Liver (tissue), 9 donors: Measurements from ENCODE around the gene FOXO3. TPM values are rescaled to one million over a fixed set of nuclear protein-coding genes. Genes with fewer than 3 reads are reported as not detected.

Experiments
- DNase-seq: peaks from one replicate; pipeline ENCODE4 v3.0.0-alpha.2; 2017; ENCODE audit warnings: low spot score
- H3K27ac ChIP-seq, 2 donors: one replicate each; pipeline ENCODE4 v1.7.0; 2013; ENCODE audit warnings: inconsistent platforms in 2 of 2, low read length in 2 of 2, control low read depth in 1 of 2, low read depth in 1 of 2, mild to moderate bottlenecking in 1 of 2
- H3K27me3 ChIP-seq, 4 donors: one replicate each; pipeline versions ENCODE4 v1.6.1 to v1.7.0; 2013; ENCODE audit warnings: low read length in 3 of 4, inconsistent platforms in 1 of 4, mild to moderate bottlenecking in 1 of 4, moderate library complexity in 1 of 4; ENCODE audit not compliant: control insufficient read depth in 4 of 4, insufficient read depth in 4 of 4
- H3K36me3 ChIP-seq, 4 donors: one replicate each; pipeline versions ENCODE4 v1.6.1 to v1.7.0; 2013; ENCODE audit warnings: low read length in 3 of 4, mild to moderate bottlenecking in 3 of 4, low read depth in 1 of 4, moderate library complexity in 1 of 4; ENCODE audit not compliant: control insufficient read depth in 4 of 4, insufficient read depth in 3 of 4
- H3K4me1 ChIP-seq, 4 donors: one replicate each; pipeline versions ENCODE4 v1.6.1 to v1.7.0; 2013; ENCODE audit warnings: low read length in 3 of 4, mild to moderate bottlenecking in 3 of 4, moderate library complexity in 1 of 4; ENCODE audit not compliant: control insufficient read depth in 4 of 4, insufficient read depth in 4 of 4
- H3K4me3 ChIP-seq, 3 donors: one replicate each; pipeline versions ENCODE4 v1.6.1 to v1.7.0; 2013; ENCODE audit warnings: low read length in 3 of 3, control low read depth in 1 of 3, low read depth in 1 of 3, mild to moderate bottlenecking in 1 of 3
- H3K9ac ChIP-seq, 2 donors: one replicate each; pipeline ENCODE4 v1.7.0; 2013; ENCODE audit warnings: low read length in 2 of 2, mild to moderate bottlenecking in 2 of 2, moderate library complexity in 2 of 2, control low read depth in 1 of 2, low read depth in 1 of 2
- H3K9me3 ChIP-seq, 4 donors: one replicate each; pipeline versions ENCODE4 v1.6.1 to v1.7.0; 2013; ENCODE audit warnings: low read length in 3 of 4; ENCODE audit not compliant: control insufficient read depth in 4 of 4
- EGR1 ChIP-seq, 2 donors: IDR thresholded peaks; 2 replicates each; pipeline ENCODE4 v1.6.1; 2016 to 2018; ENCODE audit warnings: antibody characterized with exemption in 2 of 2, low read depth in 2 of 2
- GABPA ChIP-seq, 2 donors: IDR thresholded peaks in 1 of 2; conservative IDR thresholded peaks in 1 of 2; 2 replicates each; pipeline ENCODE4 v1.6.1; 2016; ENCODE audit warnings: antibody characterized with exemption in 2 of 2, mild to moderate bottlenecking in 1 of 2, moderate library complexity in 1 of 2
- HNF4A ChIP-seq, 2 donors: conservative IDR thresholded peaks; 2 replicates each; pipeline ENCODE4 v1.6.1; 2016; ENCODE audit warnings: antibody characterized with exemption in 2 of 2, mild to moderate bottlenecking in 2 of 2
- NR2F2 ChIP-seq: IDR thresholded peaks from 2 replicates; pipeline ENCODE4 v1.6.1; 2016; ENCODE audit warnings: antibody characterized with exemption
- RXRA ChIP-seq, 2 donors: IDR thresholded peaks; 2 replicates each; pipeline ENCODE4 v1.6.1; 2017 to 2018; ENCODE audit warnings: antibody characterized with exemption in 2 of 2, mild to moderate bottlenecking in 1 of 2
- WGBS: extraction: QIAGEN DNeasy Blood & Tissue Kit; methylation state at CpG from one replicate; pipeline ENCODE4 v1.1.7; 2013; 5-methylcytosine and 5-hydroxymethylcytosine counted together
- polyA plus RNA-seq, 2 donors: library from polyadenylated mRNA; stranded (reverse) in 1 of 2; unstranded in 1 of 2; fragments of 200-250 nt in 1 of 2; fragments of >200 nt in 1 of 2; fragmentation: Nextera tagmentation in 1 of 2; extraction: Ambion mirVana in 1 of 2; gene quantifications; one replicate each; pipeline versions ENCODE4 v1.2.1 to v1.2.3, GENCODE V29; 2013 to 2015
- total RNA-seq, 2 donors: library from RNA; depleted of rRNA; stranded (reverse); fragments of >200 nt; gene quantifications; one replicate each; pipeline ENCODE4 v1.2.3, GENCODE V29; 2014
- TF ChIP-seq, protein P1 (sequence below): IDR thresholded peaks from 2 replicates; pipeline ENCODE4 v1.6.1; 2016; ENCODE audit warnings: antibody characterized with exemption
- TF ChIP-seq, protein P2 (sequence below): IDR thresholded peaks from 2 replicates; pipeline ENCODE4 v1.6.1; 2016; ENCODE audit warnings: antibody characterized with exemption
- donor health status: healthy.
- donor health status: healthy.
- donor health status: healthy.
- donor health status: healthy.
- donor health status: healthy.

FOXO3 gene
- total and polyA plus RNA-seq, 4 donors: 6.0 to 72.2 (median 17.3) TPM

DNA sequence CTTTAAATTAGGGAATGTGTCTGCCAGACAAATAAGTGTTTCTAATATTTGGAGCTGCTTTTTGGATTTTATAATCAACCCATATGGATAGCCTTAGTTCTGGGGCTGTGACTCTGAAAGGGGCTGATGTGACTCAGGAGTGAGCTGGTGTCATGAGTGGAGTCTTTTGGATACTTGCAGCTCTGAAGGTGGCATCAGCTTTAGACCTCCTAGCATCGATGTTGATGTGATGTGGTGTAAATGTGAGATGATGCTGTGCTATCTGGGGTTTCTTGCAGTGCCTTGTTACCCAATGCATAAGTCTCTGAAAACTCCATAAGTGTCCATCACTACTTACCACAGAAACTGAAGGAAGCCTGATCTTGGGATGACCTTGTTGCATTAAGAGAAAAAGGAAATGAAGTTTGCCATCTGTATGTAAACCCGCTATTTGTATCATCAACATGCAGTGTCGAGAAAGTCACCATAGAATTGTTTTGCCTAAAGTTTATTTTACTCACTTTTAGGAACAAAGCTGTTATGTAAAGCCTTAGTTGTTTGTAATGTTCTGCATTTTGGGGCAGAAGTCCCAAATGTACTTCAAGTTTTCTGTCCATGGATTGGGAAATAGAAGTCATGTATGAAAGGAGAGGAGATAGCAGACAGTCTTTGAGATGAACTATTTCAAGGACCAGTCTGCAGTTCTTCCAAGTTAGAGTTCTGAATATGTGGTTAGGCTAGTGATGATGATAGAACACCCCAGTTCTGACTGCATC lies 8.0 kb downstream of the FOXO3 start:
- WGBS: 91% methylated on average over 3 of the region's 3 CpGs
- no peak for DNase-seq
- Histone ChIP-seq H3K4me1 (peaks cover 6 to 45% (median 34%) of the 10 kb centered on the region in 4 donors), H3K27ac (no peak overlapping the region), H3K27me3 (no peaks in the 10 kb centered on the region), H3K4me3 (no peak overlapping the region), H3K36me3 (peaks cover 0 to 30% (median 17%) of the 10 kb centered on the region in 4 donors), H3K9ac (no peak overlapping the region), H3K9me3 (no peaks in the 10 kb centered on the region)
- TF ChIP-seq NR2F2 (no peak), GABPA (IDR thresholded peaks at IDR 0.05 in 1 of 2, conservative IDR thresholded peaks at IDR 0.05 in 1 of 2) (no peak)
- TF ChIP-seq, protein P1, sequence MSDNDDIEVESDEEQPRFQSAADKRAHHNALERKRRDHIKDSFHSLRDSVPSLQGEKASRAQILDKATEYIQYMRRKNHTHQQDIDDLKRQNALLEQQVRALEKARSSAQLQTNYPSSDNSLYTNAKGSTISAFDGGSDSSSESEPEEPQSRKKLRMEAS: no peak
- TF ChIP-seq, protein P2, sequence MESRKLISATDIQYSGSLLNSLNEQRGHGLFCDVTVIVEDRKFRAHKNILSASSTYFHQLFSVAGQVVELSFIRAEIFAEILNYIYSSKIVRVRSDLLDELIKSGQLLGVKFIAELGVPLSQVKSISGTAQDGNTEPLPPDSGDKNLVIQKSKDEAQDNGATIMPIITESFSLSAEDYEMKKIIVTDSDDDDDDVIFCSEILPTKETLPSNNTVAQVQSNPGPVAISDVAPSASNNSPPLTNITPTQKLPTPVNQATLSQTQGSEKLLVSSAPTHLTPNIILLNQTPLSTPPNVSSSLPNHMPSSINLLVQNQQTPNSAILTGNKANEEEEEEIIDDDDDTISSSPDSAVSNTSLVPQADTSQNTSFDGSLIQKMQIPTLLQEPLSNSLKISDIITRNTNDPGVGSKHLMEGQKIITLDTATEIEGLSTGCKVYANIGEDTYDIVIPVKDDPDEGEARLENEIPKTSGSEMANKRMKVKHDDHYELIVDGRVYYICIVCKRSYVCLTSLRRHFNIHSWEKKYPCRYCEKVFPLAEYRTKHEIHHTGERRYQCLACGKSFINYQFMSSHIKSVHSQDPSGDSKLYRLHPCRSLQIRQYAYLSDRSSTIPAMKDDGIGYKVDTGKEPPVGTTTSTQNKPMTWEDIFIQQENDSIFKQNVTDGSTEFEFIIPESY: no peak

DNA sequence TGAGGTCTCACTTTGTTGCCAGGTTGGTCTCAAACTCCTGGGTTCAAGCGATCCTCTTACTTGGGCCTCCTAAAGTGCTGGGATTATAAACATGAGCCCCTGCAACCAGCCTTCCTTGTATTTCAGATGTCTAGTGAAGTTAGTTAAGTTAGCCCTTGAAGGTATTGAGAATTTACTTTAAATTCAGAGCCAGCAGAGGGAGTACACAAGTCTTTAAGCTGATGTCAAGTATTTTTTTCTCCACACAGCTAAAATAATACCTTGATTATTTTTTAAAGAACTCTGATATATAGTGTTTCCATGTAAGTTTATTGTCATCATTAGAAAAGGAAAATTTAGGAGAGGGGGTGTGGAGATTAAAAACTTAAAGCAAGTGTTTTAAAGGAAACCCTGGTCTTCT lies 9.8 kb downstream of the FOXO3 start:
- H3K4me1 ChIP-seq: peaks cover 3 to 40% (median 29%) of the 10 kb centered on the region in 4 donors
- no peaks in the 10 kb centered on the region for H3K9me3 ChIP-seq
- TF ChIP-seq, protein P2: no peak
- no peak for TF ChIP-seq GABPA (IDR thresholded peaks at IDR 0.05 in 1 of 2, conservative IDR thresholded peaks at IDR 0.05 in 1 of 2)
- DNase-seq: no peak
- H3K9ac ChIP-seq: no peak overlapping the region
- H3K4me3 ChIP-seq: no peak overlapping the region
- 100% methylated on average over 1 of the region's 1 CpG for WGBS
- H3K36me3 ChIP-seq: peaks cover 0 to 30% (median 17%) of the 10 kb centered on the region in 4 donors
- H3K27me3 ChIP-seq: no peaks in the 10 kb centered on the region
- H3K27ac ChIP-seq: no peak overlapping the region

DNA sequence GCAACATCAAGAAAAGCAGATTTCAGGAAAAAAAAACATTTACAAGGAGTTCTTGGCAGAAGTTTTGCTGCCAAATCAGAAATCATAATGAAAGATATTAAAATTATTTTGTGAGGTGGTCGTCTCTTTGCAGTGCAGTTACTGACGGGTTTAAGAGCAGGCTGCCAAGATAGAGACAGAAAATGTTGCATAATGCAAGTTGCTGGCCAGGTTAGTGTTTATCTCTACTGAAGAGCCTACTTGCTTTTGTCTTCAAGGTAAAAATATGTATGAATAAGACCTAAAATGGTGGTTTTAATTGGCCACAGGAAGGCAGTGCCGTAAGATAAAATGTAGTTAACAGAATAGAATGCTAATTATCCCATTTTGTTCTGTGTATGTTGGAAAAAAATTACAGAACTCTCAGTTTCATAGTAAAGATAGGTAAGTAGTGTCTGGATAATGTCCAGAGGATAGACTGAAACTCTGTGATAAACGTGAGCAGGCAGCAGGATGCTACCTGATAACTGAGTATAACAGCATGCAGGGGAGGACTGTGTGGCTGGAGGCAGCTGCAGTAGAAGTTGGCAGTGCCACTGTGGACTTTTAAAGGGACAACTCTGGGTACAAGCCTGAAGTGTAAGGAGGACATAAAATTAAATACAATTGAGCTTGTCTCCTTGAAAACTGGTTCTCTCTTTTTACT lies 13.9 kb downstream of the FOXO3 start:
- Histone ChIP-seq H3K4me1 (peaks cover 3 to 47% (median 31%) of the 10 kb centered on the region in 4 donors), H3K27ac (peak overlapping the region in 1 of 2 donors; percentile 7), H3K27me3 (no peaks in the 10 kb centered on the region), H3K9me3 (no peaks in the 10 kb centered on the region), H3K4me3 (no peak overlapping the region), H3K36me3 (peaks cover 0 to 17% (median 5%) of the 10 kb centered on the region in 4 donors), H3K9ac (no peak overlapping the region)
- no peak for DNase-seq
- TF ChIP-seq HNF4A (conservative IDR thresholded peaks at IDR 0.05): peak in 1 of 2 donors; percentile 13
- no peak for TF ChIP-seq EGR1 (IDR thresholded peaks at IDR 0.05; ENCODE audit: low read depth in 2 of 2)
- peak in 1 of 2 donors; percentile 5 for TF ChIP-seq RXRA (IDR thresholded peaks at IDR 0.05)
- WGBS: 34% methylated on average over 4 of the region's 4 CpGs
